WI38 (cell line): ENCODE measurements around the gene SLC39A10.

ENCODE experiments used
- H3K4me3 ChIP-seq: 2 replicates; pipeline ENCODE4 v1.5.1; 2011; ENCODE audit warnings: low read depth, mild to moderate bottlenecking, control low read depth, low read length
- CTCF ChIP-seq: IDR thresholded peaks from 2 replicates; pipeline ENCODE4 v1.5.1; 2012; ENCODE audit warnings: low read depth, mild to moderate bottlenecking, control low read depth, low read length

The SLC39A10 gene

GRCh38 chr2:195769975-195770374 lies 112.9 kb downstream of the SLC39A10 start:
- no peak for TF ChIP-seq CTCF

DNA sequence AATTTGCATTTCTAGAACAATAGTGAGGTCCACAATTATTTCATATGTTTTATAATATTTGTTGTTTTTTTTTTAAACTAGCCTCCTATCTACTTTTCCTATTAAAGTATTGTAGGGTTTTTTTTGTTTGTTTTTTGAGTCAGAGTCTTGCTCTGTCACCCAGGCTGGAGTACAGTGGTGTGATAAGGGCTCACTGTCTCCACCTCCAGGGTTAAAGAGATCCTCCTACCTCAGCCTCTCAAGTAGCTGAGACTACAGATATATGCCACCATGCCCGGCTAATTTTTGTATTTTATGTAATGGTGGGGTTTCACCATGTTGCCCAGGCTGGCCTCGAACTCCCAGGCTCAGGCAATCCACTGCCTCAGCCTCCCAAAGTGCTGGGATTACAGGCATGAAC lies 122.5 kb downstream of the SLC39A10 start:
- H3K4me3 ChIP-seq = no peak overlapping the region
- TF ChIP-seq CTCF = no peak

More at GRCh38 chr2:195769975-195770374, 112.9 kb downstream of the SLC39A10 start:
- H3K4me3 ChIP-seq = no peak overlapping the region

DNA sequence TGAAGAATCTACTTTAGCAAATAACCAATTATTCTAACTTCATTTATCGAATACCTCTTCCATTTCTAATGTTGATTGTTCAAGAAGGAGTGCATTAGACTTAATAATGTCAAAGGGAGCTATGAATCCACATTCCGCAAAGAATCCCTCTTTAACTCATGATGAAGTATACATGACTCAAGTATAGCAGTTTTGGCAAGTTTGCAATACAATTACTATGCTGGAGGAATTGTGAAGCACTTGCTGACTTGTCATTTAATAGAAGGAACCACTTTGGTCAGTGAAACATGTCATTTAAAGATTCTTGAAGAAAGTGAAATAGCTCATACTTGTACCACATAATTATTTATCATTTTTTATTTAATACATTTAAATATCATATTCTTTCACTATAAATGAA lies 125.1 kb downstream of the SLC39A10 start:
- no peak overlapping the region for H3K4me3 ChIP-seq
- no peak for TF ChIP-seq CTCF
